ENCODE results near the gene HOMER1. TPM values are rescaled to one million over a fixed set of nuclear protein-coding genes. Genes with fewer than 3 reads are reported as not detected.

HOMER1 gene
- polyA plus RNA-seq (ENCODE audit: insufficient read length in 3 of 3), result 10 to 100 TPM; 23.4 to 28.2 (median 25.7) TPM

- DNase-seq (ENCODE audit: low read depth in 3 of 3, low spot score in 2 of 3), result peak in 1 of 3 donors; percentile 77
Observed at GRCh38 chr5:79513704-79514390, at the start of gene HOMER1. HOMER1 (minus strand) TSS chr5:79514134; CDS start chr5:79512774, 1,360 bp downstream.

GRCh38 chr5:79563247-79563590 is 49.3 kb upstream of the HOMER1 start:
- no peak for DNase-seq (ENCODE audit: low read depth in 3 of 3, low spot score in 2 of 3)

GRCh38 chr5:79562351-79563246 is 48.7 kb upstream of the HOMER1 start:
- no peak for DNase-seq (ENCODE audit: low read depth in 3 of 3, low spot score in 2 of 3)

GRCh38 chr5:79561525-79561893 is 47.6 kb upstream of the HOMER1 start:
- DNase-seq (ENCODE audit: low read depth in 3 of 3, low spot score in 2 of 3), result no peak

GRCh38 chr5:79560771-79561524 is 47.0 kb upstream of the HOMER1 start:
- no peak for DNase-seq (ENCODE audit: low read depth in 3 of 3, low spot score in 2 of 3)

- DNase-seq (ENCODE audit: low read depth in 3 of 3, low spot score in 2 of 3), result no peak
Observed at GRCh38 chr5:79555418-79555817, 41.5 kb upstream of the HOMER1 start.

GRCh38 chr5:79552984-79553383 is 39.0 kb upstream of the HOMER1 start:
- no peak for DNase-seq (ENCODE audit: low read depth in 3 of 3, low spot score in 2 of 3)

- no peak for DNase-seq (ENCODE audit: low read depth in 3 of 3, low spot score in 2 of 3)
Observed at GRCh38 chr5:79547982-79548381, 34.0 kb upstream of the HOMER1 start.

- DNase-seq (ENCODE audit: low read depth in 3 of 3, low spot score in 2 of 3), result no peak
Observed at GRCh38 chr5:79547429-79547822, 33.5 kb upstream of the HOMER1 start.

- no peak for DNase-seq (ENCODE audit: low read depth in 3 of 3, low spot score in 2 of 3)
Observed at GRCh38 chr5:79546782-79547428, 33.0 kb upstream of the HOMER1 start.

GRCh38 chr5:79544131-79544530 is 30.2 kb upstream of the HOMER1 start:
- DNase-seq (ENCODE audit: low read depth in 3 of 3, low spot score in 2 of 3), result no peak

- DNase-seq (ENCODE audit: low read depth in 3 of 3, low spot score in 2 of 3), result no peak
Observed at GRCh38 chr5:79540939-79541338, 27.0 kb upstream of the HOMER1 start.

- no peak for DNase-seq (ENCODE audit: low read depth in 3 of 3, low spot score in 2 of 3)
Observed at GRCh38 chr5:79536193-79536906, 22.4 kb upstream of the HOMER1 start.

- DNase-seq (ENCODE audit: low read depth in 3 of 3, low spot score in 2 of 3), result no peak
Observed at GRCh38 chr5:79535477-79536192, 21.7 kb upstream of the HOMER1 start.

GRCh38 chr5:79529110-79529509 is 15.2 kb upstream of the HOMER1 start:
- no peak for DNase-seq (ENCODE audit: low read depth in 3 of 3, low spot score in 2 of 3)

- DNase-seq (ENCODE audit: low read depth in 3 of 3, low spot score in 2 of 3), result no peak
Observed at GRCh38 chr5:79527431-79527830, 13.5 kb upstream of the HOMER1 start.

GRCh38 chr5:79526928-79527327 is 13.0 kb upstream of the HOMER1 start:
- no peak for DNase-seq (ENCODE audit: low read depth in 3 of 3, low spot score in 2 of 3)

- DNase-seq (ENCODE audit: low read depth in 3 of 3, low spot score in 2 of 3), result no peak
Observed at GRCh38 chr5:79526493-79526892, 12.6 kb upstream of the HOMER1 start.

- no peak for DNase-seq (ENCODE audit: low read depth in 3 of 3, low spot score in 2 of 3)
Observed at GRCh38 chr5:79521156-79521555, 7.2 kb upstream of the HOMER1 start.

- DNase-seq (ENCODE audit: low read depth in 3 of 3, low spot score in 2 of 3), result no peak
Observed at GRCh38 chr5:79518718-79519117, 4.8 kb upstream of the HOMER1 start.

Measured in right renal cortex interstitium (tissue), 3 donors.